GM12872 (cell line): ENCODE data around the gene LIMK2.
A peak's percentile ranks its signal among the peaks of the same experiment; 100 is the strongest.

Source experiments
- TF ChIP-seq, protein P1 (sequence below): IDR thresholded peaks from 3 replicates; pipeline ENCODE4 v1.5.1; 2011; ENCODE audit warnings: low read depth, mild to moderate bottlenecking, low read length, moderate library complexity; ENCODE audit not compliant: insufficient read depth

LIMK2 gene

GRCh38 chr22:31292236-31292989 is 80.3 kb downstream of the LIMK2 start, which contains the start of gene PIK3IP1:
Gene PIK3IP1, minus strand, starts transcription at chr22:31292488. Its CDS starts 144 bp downstream, at chr22:31292344.
- TF ChIP-seq, protein P1, sequence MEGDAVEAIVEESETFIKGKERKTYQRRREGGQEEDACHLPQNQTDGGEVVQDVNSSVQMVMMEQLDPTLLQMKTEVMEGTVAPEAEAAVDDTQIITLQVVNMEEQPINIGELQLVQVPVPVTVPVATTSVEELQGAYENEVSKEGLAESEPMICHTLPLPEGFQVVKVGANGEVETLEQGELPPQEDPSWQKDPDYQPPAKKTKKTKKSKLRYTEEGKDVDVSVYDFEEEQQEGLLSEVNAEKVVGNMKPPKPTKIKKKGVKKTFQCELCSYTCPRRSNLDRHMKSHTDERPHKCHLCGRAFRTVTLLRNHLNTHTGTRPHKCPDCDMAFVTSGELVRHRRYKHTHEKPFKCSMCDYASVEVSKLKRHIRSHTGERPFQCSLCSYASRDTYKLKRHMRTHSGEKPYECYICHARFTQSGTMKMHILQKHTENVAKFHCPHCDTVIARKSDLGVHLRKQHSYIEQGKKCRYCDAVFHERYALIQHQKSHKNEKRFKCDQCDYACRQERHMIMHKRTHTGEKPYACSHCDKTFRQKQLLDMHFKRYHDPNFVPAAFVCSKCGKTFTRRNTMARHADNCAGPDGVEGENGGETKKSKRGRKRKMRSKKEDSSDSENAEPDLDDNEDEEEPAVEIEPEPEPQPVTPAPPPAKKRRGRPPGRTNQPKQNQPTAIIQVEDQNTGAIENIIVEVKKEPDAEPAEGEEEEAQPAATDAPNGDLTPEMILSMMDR: peak; percentile 50; the same call in 2 of the 3 replicates

GRCh38 chr22:31295360-31295759 is 83.3 kb downstream of the LIMK2 start:
- TF ChIP-seq, protein P1: no peak

GRCh38 chr22:31295831-31296657 is 83.9 kb downstream of the LIMK2 start:
- TF ChIP-seq, protein P1: no peak

DNA sequence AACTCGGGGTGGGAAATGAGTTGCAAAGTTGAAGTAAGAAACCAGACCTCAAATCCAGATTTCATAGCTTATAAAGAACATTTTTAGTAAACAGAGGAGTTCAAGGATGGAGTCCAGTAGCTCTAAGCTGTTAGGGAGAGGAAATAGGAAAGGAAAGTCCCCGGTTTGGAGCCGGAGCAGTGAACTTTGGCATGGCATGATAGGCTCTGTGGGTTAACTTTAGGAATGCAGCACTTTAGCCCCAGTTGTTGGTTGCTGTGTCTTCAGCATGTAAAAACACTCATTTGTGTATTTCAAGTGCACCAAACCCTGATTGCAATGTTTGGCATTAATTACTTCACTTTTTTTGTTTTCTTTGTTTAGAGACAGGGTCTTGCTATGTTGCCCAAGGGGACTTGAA is 88.8 kb downstream of the LIMK2 start:
- TF ChIP-seq, protein P1: no peak

DNA sequence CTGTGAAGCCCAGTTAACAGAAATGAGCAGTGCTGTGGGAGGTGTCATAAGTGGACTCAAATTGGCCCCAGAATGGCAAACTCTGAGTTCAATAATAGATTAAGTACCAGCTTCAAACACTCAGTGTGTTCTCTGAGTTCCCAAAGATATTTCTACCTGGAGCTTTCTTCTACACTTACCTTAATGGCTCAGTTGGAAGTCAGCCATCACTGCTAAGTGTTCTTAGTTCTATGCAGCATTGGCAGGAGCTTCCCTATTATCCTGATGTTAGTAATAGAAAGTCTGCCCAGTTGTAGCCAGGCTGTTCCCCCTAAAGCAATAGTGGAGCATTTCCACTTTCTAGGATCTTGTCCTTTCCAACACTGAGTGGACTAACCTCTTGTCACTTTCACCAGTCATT is 89.9 kb downstream of the LIMK2 start:
- TF ChIP-seq, protein P1: no peak

- TF ChIP-seq, protein P1: no peak
Measured at GRCh38 chr22:31302537-31302936, 90.4 kb downstream of the LIMK2 start.

DNA sequence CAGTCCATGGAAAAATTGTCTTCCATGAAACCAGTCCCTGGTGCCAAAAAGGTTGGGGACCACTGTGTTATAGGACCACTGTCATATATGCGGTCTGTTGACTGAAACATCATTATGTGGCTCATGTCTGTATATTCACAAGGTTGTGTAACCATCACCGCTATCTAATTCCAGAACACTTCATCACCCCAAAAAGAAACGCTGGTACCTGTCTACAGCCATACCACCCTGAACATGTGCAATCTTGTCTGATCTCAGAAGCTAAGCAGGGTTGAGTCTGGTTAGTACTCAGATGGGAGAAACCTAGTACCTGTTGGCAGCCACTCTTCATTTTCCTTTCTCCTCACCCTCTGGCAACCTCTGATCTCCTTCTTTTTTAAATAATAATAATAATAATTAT is 93.1 kb downstream of the LIMK2 start:
- TF ChIP-seq, protein P1: no peak
